Fibroblast of peridontal ligament (primary cell): ENCODE data around the gene CD300E.
"Not testable (repeated sequence)": the region's sequence is repeated elsewhere in the genome, so short reads cannot be mapped to it uniquely, and the experiment has no call there.

Experiments used
- DNase-seq: peaks from one replicate; pipeline ENCODE4 v3.0.0-alpha.2; 2010; ENCODE audit errors: extremely low read depth

The CD300E gene

GRCh38 chr17:74635418-74635817 is 11.9 kb upstream of the CD300E start:
- no peak for DNase-seq

GRCh38 chr17:74633326-74633725 is 9.8 kb upstream of the CD300E start:
- DNase-seq = no peak

- DNase-seq = no peak
Measured at GRCh38 chr17:74632617-74633016, 9.1 kb upstream of the CD300E start.

- no peak for DNase-seq
Measured at GRCh38 chr17:74631468-74632450, 8.2 kb upstream of the CD300E start.

- DNase-seq = not testable (repeated sequence)
Measured at GRCh38 chr17:74630251-74630650, 6.7 kb upstream of the CD300E start.

GRCh38 chr17:74625661-74626060 is 2.1 kb upstream of the CD300E start:
- no peak for DNase-seq

- DNase-seq = no peak
Measured at GRCh38 chr17:74624131-74624530, 593 bp upstream of the CD300E start.

GRCh38 chr17:74619077-74619673 is 4.4 kb downstream of the CD300E start:
- no peak for DNase-seq

GRCh38 chr17:74618451-74618850 is 5.1 kb downstream of the CD300E start:
- DNase-seq = no peak

- no peak for DNase-seq
Measured at GRCh38 chr17:74616696-74617095, 6.8 kb downstream of the CD300E start.

GRCh38 chr17:74612046-74612445 is 11.5 kb downstream of the CD300E start:
- no peak for DNase-seq

GRCh38 chr17:74610108-74610507 is 13.4 kb downstream of the CD300E start:
- no peak for DNase-seq

- no peak for DNase-seq
Measured at GRCh38 chr17:74608511-74608910, 15.0 kb downstream of the CD300E start.

- DNase-seq = no peak
Measured at GRCh38 chr17:74607221-74607620, 16.3 kb downstream of the CD300E start.

- no peak for DNase-seq
Measured at GRCh38 chr17:74606050-74606449, 17.5 kb downstream of the CD300E start.

GRCh38 chr17:74605361-74605760 is 18.2 kb downstream of the CD300E start:
- DNase-seq = peak; percentile 24

- DNase-seq = no peak
Measured at GRCh38 chr17:74604761-74605160, 18.8 kb downstream of the CD300E start.

- no peak for DNase-seq
Measured at GRCh38 chr17:74604200-74604599, 19.3 kb downstream of the CD300E start.

- no peak for DNase-seq
Measured at GRCh38 chr17:74603746-74604145, 19.8 kb downstream of the CD300E start.

GRCh38 chr17:74603037-74603635 is 20.4 kb downstream of the CD300E start:
- no peak for DNase-seq

GRCh38 chr17:74601944-74602572 is 21.5 kb downstream of the CD300E start:
- peak; percentile 7 for DNase-seq

GRCh38 chr17:74599448-74599939 is 24.0 kb downstream of the CD300E start:
- DNase-seq = no peak
